Measurements from ENCODE around the gene UBE2G1. TPM values are rescaled to one million over a fixed set of nuclear protein-coding genes. Genes with fewer than 3 reads are reported as not detected.

Gene UBE2G1
- total RNA-seq, 3 donors from 2014 or later (not counting 1 experiment from before 2014, with no cell fraction given), result 58.2 to 76.4 (median 64.7) TPM

DNA sequence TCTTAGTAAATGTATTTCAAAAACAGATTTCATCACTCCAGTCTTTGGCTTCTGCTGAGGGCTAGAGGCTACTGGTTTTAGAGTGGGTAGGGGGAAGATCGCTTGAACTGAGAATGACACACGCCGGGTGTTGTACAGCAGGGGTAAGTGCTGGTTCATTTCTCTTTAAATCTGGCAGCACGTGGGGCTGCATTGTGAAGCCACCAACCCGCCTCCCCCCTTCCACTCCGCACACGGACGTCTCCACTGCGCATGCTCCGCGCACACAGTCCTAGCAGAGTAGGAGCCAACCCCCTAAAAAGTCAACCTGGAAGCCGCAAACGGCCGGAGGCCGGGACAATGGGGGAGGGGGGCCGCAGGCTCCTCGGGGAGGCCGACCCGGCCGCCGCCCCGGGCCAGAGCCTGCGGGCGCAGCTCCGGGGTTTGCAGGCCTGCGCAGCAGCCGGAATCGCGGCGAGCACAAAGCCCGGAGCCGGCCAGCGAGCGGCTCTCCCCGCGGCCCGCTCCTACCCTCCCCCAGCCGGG is 1.3 kb downstream of the UBE2G1 start:
- Histone ChIP-seq H3K4me1 (ENCODE audit: control insufficient read depth, insufficient read depth, low read length) (peaks cover 21% of the 10 kb centered on the region), H3K27ac (ENCODE audit: low read length) (peak overlapping the region; percentile 7), H3K9me3 (ENCODE audit: control insufficient read depth, insufficient read depth, low read length) (no peaks in the 10 kb centered on the region), H3K4me3 (ENCODE audit: low read length) (peak overlapping the region; percentile 55), H3K27me3 (ENCODE audit: control insufficient read depth, insufficient read depth, low read length) (no peaks in the 10 kb centered on the region), H3K36me3 (ENCODE audit: control insufficient read depth, insufficient read depth, low read length) (peaks cover 2% of the 10 kb centered on the region)
- no peaks in the 10 kb centered on the region for H3K9me3 Mint-ChIP-seq
- intact Hi-C loops (cut with micrococcal nuclease), result loop anchor here (5.0 kb wide), 1 partner anchor 103 kb away; the partner anchor contains the start of gene ANKFY1
- peak overlapping the region; percentile 83 to 91 for H3K27ac Mint-ChIP-seq
- peaks cover 24 to 30% of the 10 kb centered on the region in 2 donors for H3K4me1 Mint-ChIP-seq
- WGBS (ENCODE audit: insufficient coverage), result under 1% methylated on average over 37 of the region's 38 CpGs
- H3K36me3 Mint-ChIP-seq, result no peaks in the 10 kb centered on the region
- H3K4me3 Mint-ChIP-seq, result peak overlapping the region; percentile 96
- peak; percentile 81 to 96 for DNase-seq
- peak; percentile 58 to 73 (median 62) for ATAC-seq
- TF ChIP-seq, protein P1, sequence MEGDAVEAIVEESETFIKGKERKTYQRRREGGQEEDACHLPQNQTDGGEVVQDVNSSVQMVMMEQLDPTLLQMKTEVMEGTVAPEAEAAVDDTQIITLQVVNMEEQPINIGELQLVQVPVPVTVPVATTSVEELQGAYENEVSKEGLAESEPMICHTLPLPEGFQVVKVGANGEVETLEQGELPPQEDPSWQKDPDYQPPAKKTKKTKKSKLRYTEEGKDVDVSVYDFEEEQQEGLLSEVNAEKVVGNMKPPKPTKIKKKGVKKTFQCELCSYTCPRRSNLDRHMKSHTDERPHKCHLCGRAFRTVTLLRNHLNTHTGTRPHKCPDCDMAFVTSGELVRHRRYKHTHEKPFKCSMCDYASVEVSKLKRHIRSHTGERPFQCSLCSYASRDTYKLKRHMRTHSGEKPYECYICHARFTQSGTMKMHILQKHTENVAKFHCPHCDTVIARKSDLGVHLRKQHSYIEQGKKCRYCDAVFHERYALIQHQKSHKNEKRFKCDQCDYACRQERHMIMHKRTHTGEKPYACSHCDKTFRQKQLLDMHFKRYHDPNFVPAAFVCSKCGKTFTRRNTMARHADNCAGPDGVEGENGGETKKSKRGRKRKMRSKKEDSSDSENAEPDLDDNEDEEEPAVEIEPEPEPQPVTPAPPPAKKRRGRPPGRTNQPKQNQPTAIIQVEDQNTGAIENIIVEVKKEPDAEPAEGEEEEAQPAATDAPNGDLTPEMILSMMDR (IDR thresholded peaks at IDR 0.05), result no peak
- H3K27me3 Mint-ChIP-seq (ENCODE audit: low read depth in 2 of 2), result no peaks in the 10 kb centered on the region

DNA sequence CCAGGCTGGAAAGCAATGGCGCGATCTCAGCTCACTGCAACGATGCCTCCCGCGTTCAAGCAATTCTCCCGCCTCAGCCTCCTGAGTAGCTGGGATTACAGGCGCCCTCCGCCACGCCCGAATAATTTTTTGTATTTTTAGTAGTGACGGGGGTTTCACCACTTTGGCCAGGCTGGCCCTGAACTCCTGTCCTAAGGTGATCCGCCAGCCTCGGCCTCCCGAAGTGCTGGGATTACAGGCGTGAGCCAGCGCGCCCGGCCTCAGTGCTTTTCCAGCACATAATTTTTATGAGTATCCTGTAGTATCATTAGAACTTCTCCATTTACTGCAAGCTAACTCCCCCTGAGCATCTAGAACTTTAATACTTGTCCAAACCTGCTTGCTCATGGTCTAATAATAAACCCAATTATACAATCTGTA is 1.8 kb downstream of the UBE2G1 start:
- Mint-ChIP-seq H3K27ac (peak overlapping the region; percentile 83 to 91), H3K4me1 (peaks cover 29 to 32% of the 10 kb centered on the region in 2 donors), H3K27me3 (ENCODE audit: low read depth in 2 of 2) (no peaks in the 10 kb centered on the region), H3K4me3 (peak overlapping the region; percentile 96), H3K9me3 (no peaks in the 10 kb centered on the region), H3K36me3 (no peaks in the 10 kb centered on the region)
- Histone ChIP-seq H3K27ac (ENCODE audit: low read length) (peak overlapping the region; percentile 7), H3K4me3 (ENCODE audit: low read length) (peak overlapping the region; percentile 55), H3K4me1 (ENCODE audit: control insufficient read depth, insufficient read depth, low read length) (peaks cover 21% of the 10 kb centered on the region), H3K27me3 (ENCODE audit: control insufficient read depth, insufficient read depth, low read length) (no peaks in the 10 kb centered on the region), H3K9me3 (ENCODE audit: control insufficient read depth, insufficient read depth, low read length) (no peaks in the 10 kb centered on the region), H3K36me3 (ENCODE audit: control insufficient read depth, insufficient read depth, low read length) (peaks cover 2% of the 10 kb centered on the region)
- intact Hi-C loops (cut with micrococcal nuclease), result loop anchor here (5.0 kb wide), 1 partner anchor 102 kb away; the partner anchor contains the start of gene ANKFY1
- TF ChIP-seq, protein P1 (IDR thresholded peaks at IDR 0.05), result no peak
- WGBS (ENCODE audit: insufficient coverage), result 81% methylated on average over 18 of the region's 18 CpGs
- ATAC-seq, result no peak
- DNase-seq, result no peak

DNA sequence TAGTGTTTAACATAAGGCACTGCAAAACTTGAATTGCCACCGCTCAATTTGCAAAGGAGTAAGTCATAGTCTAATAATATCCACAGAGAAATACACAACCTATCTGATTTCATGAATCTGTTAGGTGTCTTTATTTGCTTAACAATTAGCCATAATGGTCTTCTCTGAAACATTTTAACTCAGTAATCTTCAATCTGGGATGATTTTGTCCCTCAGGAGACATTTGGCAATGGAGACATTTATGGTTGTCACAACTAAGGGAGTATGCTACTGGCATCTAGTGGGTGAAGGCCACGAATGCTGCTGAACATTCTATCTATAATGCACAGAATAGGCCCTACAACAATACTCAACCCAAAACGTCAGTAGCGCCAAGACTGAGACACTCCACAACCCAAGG is 4.3 kb downstream of the UBE2G1 start:
- Histone ChIP-seq H3K4me3 (ENCODE audit: low read length) (no peak overlapping the region), H3K4me1 (ENCODE audit: control insufficient read depth, insufficient read depth, low read length) (peaks cover 21% of the 10 kb centered on the region), H3K27me3 (ENCODE audit: control insufficient read depth, insufficient read depth, low read length) (no peaks in the 10 kb centered on the region), H3K36me3 (ENCODE audit: control insufficient read depth, insufficient read depth, low read length) (peaks cover 2% of the 10 kb centered on the region), H3K27ac (ENCODE audit: low read length) (no peak overlapping the region), H3K9me3 (ENCODE audit: control insufficient read depth, insufficient read depth, low read length) (no peaks in the 10 kb centered on the region)
- H3K27me3 Mint-ChIP-seq (ENCODE audit: low read depth in 2 of 2), result no peaks in the 10 kb centered on the region
- peaks cover 37 to 47% of the 10 kb centered on the region in 2 donors for H3K4me1 Mint-ChIP-seq
- ATAC-seq, result no peak
- intact Hi-C loops (cut with micrococcal nuclease), result no loop called here
- H3K9me3 Mint-ChIP-seq, result no peaks in the 10 kb centered on the region
- TF ChIP-seq, protein P1 (IDR thresholded peaks at IDR 0.05), result no peak
- DNase-seq, result peak in 1 of 2 donors; percentile 20
- 59% methylated on average over 3 of the region's 4 CpGs for WGBS (ENCODE audit: insufficient coverage)
- no peaks in the 10 kb centered on the region for H3K36me3 Mint-ChIP-seq
- no peak overlapping the region for H3K4me3 Mint-ChIP-seq
- H3K27ac Mint-ChIP-seq, result peak overlapping the region in 1 of 2 donors; percentile 71

DNA sequence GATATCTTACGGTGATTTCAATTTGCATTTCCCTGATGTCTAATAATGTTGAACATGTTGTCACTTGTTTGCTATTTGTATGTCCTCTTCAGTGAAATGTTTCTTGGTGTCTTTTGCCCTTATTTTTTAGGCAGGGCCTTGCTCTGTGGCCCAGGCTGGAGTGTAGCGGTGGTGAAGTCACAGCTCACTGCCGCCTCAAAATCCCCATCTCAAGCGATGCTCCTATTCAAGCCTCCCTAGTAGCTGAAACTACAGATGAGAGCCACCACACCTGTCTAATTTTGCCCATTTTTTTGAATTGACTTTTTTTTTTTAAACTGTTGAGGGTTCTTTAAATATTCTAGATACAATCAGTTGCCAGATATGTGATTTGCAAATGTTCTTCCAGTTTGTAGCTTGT is 8.3 kb downstream of the UBE2G1 start:
- H3K27me3 Mint-ChIP-seq (ENCODE audit: low read depth in 2 of 2), result no peaks in the 10 kb centered on the region
- ATAC-seq (no peak), DNase-seq (no peak)
- Histone ChIP-seq H3K27me3 (ENCODE audit: control insufficient read depth, insufficient read depth, low read length) (no peaks in the 10 kb centered on the region), H3K27ac (ENCODE audit: low read length) (no peak overlapping the region), H3K36me3 (ENCODE audit: control insufficient read depth, insufficient read depth, low read length) (peaks cover 2% of the 10 kb centered on the region), H3K4me1 (ENCODE audit: control insufficient read depth, insufficient read depth, low read length) (peaks cover 7% of the 10 kb centered on the region), H3K9me3 (ENCODE audit: control insufficient read depth, insufficient read depth, low read length) (no peaks in the 10 kb centered on the region), H3K4me3 (ENCODE audit: low read length) (no peak overlapping the region)
- TF ChIP-seq, protein P1 (IDR thresholded peaks at IDR 0.05), result no peak
- no peak overlapping the region for H3K27ac Mint-ChIP-seq
- H3K36me3 Mint-ChIP-seq, result no peaks in the 10 kb centered on the region
- intact Hi-C loops (cut with micrococcal nuclease), result no loop called here
- H3K9me3 Mint-ChIP-seq, result no peaks in the 10 kb centered on the region
- 81% methylated on average over 4 of the region's 4 CpGs for WGBS (ENCODE audit: insufficient coverage)
- H3K4me3 Mint-ChIP-seq, result no peak overlapping the region
- H3K4me1 Mint-ChIP-seq, result peaks cover 28 to 41% of the 10 kb centered on the region in 2 donors

All from natural killer cell (primary cell).